Activated naive CD8-positive, alpha-beta T cell treated with anti-CD3 and anti-CD28 coated beads, Interleukin-2, amount 10 ng/mL, durations not matched to agents 7 days and 5 days (primary cell): Measurements from ENCODE around the gene PCDHGA3. TPM values are rescaled to one million over a fixed set of nuclear protein-coding genes. Genes with fewer than 3 reads are reported as not detected.
"Not testable (repeated sequence)": the region's sequence is repeated elsewhere in the genome, so short reads cannot be mapped to it uniquely, and the experiment has no call there.

Experiments used
- ATAC-seq: fragments of 150-1000 bp; cut with Tn5 transposase; one replicate; pipeline ENCODE4 v1.10.0; 2021; ENCODE audit warnings: low read depth, moderate library complexity
- POLR2A ChIA-PET: fragments of 350-600 bp; sonication (Branson Sonifier 250); formaldehyde crosslinking; loops from one replicate; lab custom pipeline; 2021; ENCODE audit warnings: antibody characterized with exemption; lab: Charles Lee
- DNase-seq: peaks from one replicate; pipeline ENCODE4 v3.0.0; 2021
- H3K27ac Mint-ChIP-seq: one replicate; pipeline ENCODE4 v1.8.0; 2022; ENCODE audit warnings: mild to moderate bottlenecking, mixed read lengths
- H3K27me3 Mint-ChIP-seq: one replicate; pipeline ENCODE4 v1.8.0; 2022; ENCODE audit warnings: mild to moderate bottlenecking, moderate library complexity, mixed read lengths
- H3K36me3 Mint-ChIP-seq: one replicate; pipeline ENCODE4 v1.8.0; 2021; ENCODE audit warnings: mild to moderate bottlenecking, mixed read lengths
- H3K4me1 Mint-ChIP-seq: one replicate; pipeline ENCODE4 v1.8.0; 2021; ENCODE audit warnings: mixed read lengths
- H3K4me3 Mint-ChIP-seq: one replicate; pipeline ENCODE4 v1.8.0; 2022; ENCODE audit warnings: mild to moderate bottlenecking, moderate library complexity, mixed read lengths
- H3K9me3 Mint-ChIP-seq: one replicate; pipeline ENCODE4 v1.8.0; 2021; ENCODE audit warnings: mixed read lengths
- total RNA-seq, 2 experiments: library from RNA; stranded (reverse); gene quantifications; one replicate each; pipeline ENCODE4 v1.2.3, GENCODE V29; 2021

The PCDHGA3 gene
- total RNA-seq, 2 experiments from 2014 or later = 0.14 TPM; not detected in 1

GRCh38 chr5:141375444-141376155, 32.0 kb downstream of the PCDHGA3 start:
- H3K9me3 Mint-ChIP-seq = peaks cover 33% of the 10 kb centered on the region
- POLR2A ChIA-PET = interaction anchor here (0.6 kb wide), 1 partner anchor 55 kb away, joined by 3 read pairs; the partner anchor contains the start of gene TAF7

GRCh38 chr5:141382469-141383294, 39.1 kb downstream of the PCDHGA3 start, which contains the start of gene PCDHGA7:
PCDHGA7 (plus strand) TSS chr5:141382742; CDS start chr5:141382900, 158 bp downstream.
- no peaks in the 10 kb centered on the region for H3K36me3 Mint-ChIP-seq
- POLR2A ChIA-PET = no interaction called here
- no peak within 1 kb of the TSS for H3K27ac Mint-ChIP-seq
- peaks cover 14% of the 10 kb centered on the region for H3K9me3 Mint-ChIP-seq
- peaks cover 27% of the 10 kb centered on the region for H3K27me3 Mint-ChIP-seq
- H3K4me3 Mint-ChIP-seq = peak within 1 kb of the TSS; percentile 64
- ATAC-seq (no peak), DNase-seq (no peak)
- no peaks in the 10 kb centered on the region for H3K4me1 Mint-ChIP-seq

More at GRCh38 chr5:141375444-141376155, 32.0 kb downstream of the PCDHGA3 start:
- not testable (repeated sequence) for H3K4me1 Mint-ChIP-seq, H3K4me3 Mint-ChIP-seq, H3K27ac Mint-ChIP-seq, H3K36me3 Mint-ChIP-seq, DNase-seq, ATAC-seq
- H3K27me3 Mint-ChIP-seq = peaks cover 35% of the 10 kb centered on the region

GRCh38 chr5:141383345-141383744, 39.7 kb downstream of the PCDHGA3 start:
- H3K27me3 Mint-ChIP-seq = peaks cover 29% of the 10 kb centered on the region
- POLR2A ChIA-PET = no interaction called here
- H3K27ac Mint-ChIP-seq = no peak overlapping the region
- H3K36me3 Mint-ChIP-seq = peaks cover under 1% of the 10 kb centered on the region
- no peak for ATAC-seq
- H3K4me3 Mint-ChIP-seq = no peak overlapping the region
- peaks cover 16% of the 10 kb centered on the region for H3K9me3 Mint-ChIP-seq
- H3K4me1 Mint-ChIP-seq = no peaks in the 10 kb centered on the region
- DNase-seq = no peak

- Mint-ChIP-seq H3K4me3 (no peak overlapping the region), H3K4me1 (no peaks in the 10 kb centered on the region), H3K27me3 (peaks cover 38% of the 10 kb centered on the region), H3K36me3 (peaks cover 3% of the 10 kb centered on the region), H3K27ac (no peak overlapping the region), H3K9me3 (peaks cover 19% of the 10 kb centered on the region)
- ATAC-seq = no peak
- POLR2A ChIA-PET = no interaction called here
- DNase-seq = no peak
Observed at GRCh38 chr5:141384471-141385267, 41.0 kb downstream of the PCDHGA3 start.

- peak within 1 kb of the TSS; percentile 30 for H3K4me3 Mint-ChIP-seq
- H3K4me1 Mint-ChIP-seq, POLR2A ChIA-PET, H3K36me3 Mint-ChIP-seq: not testable (repeated sequence)
- DNase-seq = peak; percentile 52
- H3K9me3 Mint-ChIP-seq = peaks cover 18% of the 10 kb centered on the region
- ATAC-seq = peak; percentile 58
- H3K27ac Mint-ChIP-seq = peak within 1 kb of the TSS; percentile 56
- peaks cover 36% of the 10 kb centered on the region for H3K27me3 Mint-ChIP-seq
Observed at GRCh38 chr5:141387557-141388311, 44.1 kb downstream of the PCDHGA3 start, which contains the start of gene PCDHGB4. PCDHGB4 (plus strand) TSS chr5:141387698; CDS start chr5:141387885, 187 bp downstream.

GRCh38 chr5:141388661-141389060, 45.0 kb downstream of the PCDHGA3 start:
- Mint-ChIP-seq H3K9me3 (peaks cover 21% of the 10 kb centered on the region), H3K4me3 (no peak overlapping the region), H3K4me1 (no peaks in the 10 kb centered on the region), H3K27ac (peak overlapping the region; percentile 56), H3K27me3 (peaks cover 30% of the 10 kb centered on the region), H3K36me3 (peaks cover 7% of the 10 kb centered on the region)
- DNase-seq = no peak
- ATAC-seq = no peak
- POLR2A ChIA-PET = no interaction called here

GRCh38 chr5:141389153-141390042, 45.8 kb downstream of the PCDHGA3 start:
- Mint-ChIP-seq H3K36me3 (peaks cover 7% of the 10 kb centered on the region), H3K27me3 (peaks cover 36% of the 10 kb centered on the region), H3K4me3 (no peak overlapping the region), H3K4me1 (no peaks in the 10 kb centered on the region), H3K9me3 (peaks cover 25% of the 10 kb centered on the region), H3K27ac (peak overlapping the region; percentile 70)
- POLR2A ChIA-PET = no interaction called here
- DNase-seq (peak; percentile 25), ATAC-seq (no peak)

GRCh38 chr5:141392429-141393198, 49.0 kb downstream of the PCDHGA3 start, which contains the start of gene PCDHGA8:
PCDHGA8 (plus strand) TSS chr5:141392633; CDS start chr5:141392814, 181 bp downstream.
- no peak for ATAC-seq
- no peak within 1 kb of the TSS for H3K27ac Mint-ChIP-seq
- H3K27me3 Mint-ChIP-seq = peaks cover 48% of the 10 kb centered on the region
- H3K9me3 Mint-ChIP-seq = peaks cover 23% of the 10 kb centered on the region
- H3K4me3 Mint-ChIP-seq = no peak within 1 kb of the TSS
- no peak for DNase-seq
- no peaks in the 10 kb centered on the region for H3K4me1 Mint-ChIP-seq
- peaks cover 7% of the 10 kb centered on the region for H3K36me3 Mint-ChIP-seq
- POLR2A ChIA-PET = no interaction called here

GRCh38 chr5:141393267-141393666, 49.6 kb downstream of the PCDHGA3 start:
- peaks cover 47% of the 10 kb centered on the region for H3K27me3 Mint-ChIP-seq
- no peaks in the 10 kb centered on the region for H3K4me1 Mint-ChIP-seq
- peaks cover 22% of the 10 kb centered on the region for H3K9me3 Mint-ChIP-seq
- POLR2A ChIA-PET = no interaction called here
- peaks cover 7% of the 10 kb centered on the region for H3K36me3 Mint-ChIP-seq
- ATAC-seq (no peak), DNase-seq (no peak)
- H3K4me3 Mint-ChIP-seq = no peak overlapping the region
- no peak overlapping the region for H3K27ac Mint-ChIP-seq

GRCh38 chr5:141394401-141395187, 51.0 kb downstream of the PCDHGA3 start:
- Mint-ChIP-seq H3K9me3 (peaks cover 21% of the 10 kb centered on the region), H3K27me3 (peaks cover 46% of the 10 kb centered on the region)
- H3K4me1 Mint-ChIP-seq, DNase-seq, POLR2A ChIA-PET, H3K4me3 Mint-ChIP-seq, ATAC-seq, H3K36me3 Mint-ChIP-seq, H3K27ac Mint-ChIP-seq: not testable (repeated sequence)
